ENCODE measurements around the gene UTS2R.

DNA sequence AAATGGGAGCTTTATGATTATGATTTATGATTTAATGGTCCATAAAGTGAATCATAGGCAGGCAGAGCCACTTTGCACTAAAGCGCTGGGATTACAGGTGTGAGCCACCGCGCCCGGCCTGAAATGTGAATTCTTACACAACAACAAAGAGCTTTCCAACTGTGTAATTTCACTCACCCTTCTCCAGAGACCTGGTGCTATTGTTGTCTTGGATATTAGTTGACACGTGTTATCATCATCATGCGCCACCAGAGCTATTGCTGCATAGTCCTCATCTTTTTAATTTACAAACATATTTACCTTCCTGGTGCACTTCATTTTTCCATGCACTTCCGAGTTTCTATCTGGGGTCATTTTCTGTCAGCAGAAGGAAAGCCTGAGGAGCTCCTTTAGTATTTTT, 4.8 kb upstream of the UTS2R start:
- TF ChIP-seq CTCF (IDR thresholded peaks at IDR 0.05) (no peak), POLR2A (IDR thresholded peaks at IDR 0.05) (no peak)

All from body of pancreas (tissue), 4 donors.